Measurements from ENCODE around the gene CASK. TPM values are rescaled to one million over a fixed set of nuclear protein-coding genes. Genes with fewer than 3 reads are reported as not detected.

The CASK gene
- total RNA-seq, 4 donors from 2014 or later, result 46.9 to 123 (median 78.8) TPM

- TF ChIP-seq POLR2A (IDR thresholded peaks at IDR 0.05) (no peak), CTCF (IDR thresholded peaks at IDR 0.05) (no peak)
- no peaks in the 10 kb centered on the region for H3K9me3 ChIP-seq
- H3K4me1 ChIP-seq, result peaks cover 0 to 10% (median 0%) of the 10 kb centered on the region in 4 donors
- H3K27me3 ChIP-seq, result no peaks in the 10 kb centered on the region
- H3K36me3 ChIP-seq, result no peaks in the 10 kb centered on the region
- H3K27ac ChIP-seq, result no peak overlapping the region
- H3K4me3 ChIP-seq, result no peak overlapping the region
- DNase-seq, result no peak
These were observed 48.2 kb downstream of the CASK start for GRCh38 chrX:41875142-41875541.

GRCh38 chrX:41870719-41871151 is 52.6 kb downstream of the CASK start:
- peak in 2 of 3 donors; percentile 49 to 67 for DNase-seq
- Histone ChIP-seq H3K9me3 (no peaks in the 10 kb centered on the region), H3K4me1 (peaks cover 0 to 10% (median 0%) of the 10 kb centered on the region in 4 donors), H3K4me3 (no peak overlapping the region), H3K27ac (no peak overlapping the region), H3K36me3 (no peaks in the 10 kb centered on the region), H3K27me3 (no peaks in the 10 kb centered on the region)
- TF ChIP-seq CTCF (IDR thresholded peaks at IDR 0.05), result no peak
- no peak for TF ChIP-seq POLR2A (IDR thresholded peaks at IDR 0.05)

GRCh38 chrX:41868392-41868977 is 54.9 kb downstream of the CASK start:
- no peak for DNase-seq
- Histone ChIP-seq H3K36me3 (no peaks in the 10 kb centered on the region), H3K4me3 (no peak overlapping the region), H3K27ac (peak overlapping the region in 1 of 4 donors; percentile 35), H3K27me3 (no peaks in the 10 kb centered on the region), H3K4me1 (peaks cover 0 to 10% (median 0%) of the 10 kb centered on the region in 4 donors), H3K9me3 (no peaks in the 10 kb centered on the region)
- TF ChIP-seq POLR2A (IDR thresholded peaks at IDR 0.05) (no peak), CTCF (IDR thresholded peaks at IDR 0.05) (no peak)

GRCh38 chrX:41863343-41864203 is 59.8 kb downstream of the CASK start:
- Histone ChIP-seq H3K9me3 (no peaks in the 10 kb centered on the region), H3K4me3 (no peak overlapping the region), H3K36me3 (no peaks in the 10 kb centered on the region), H3K27ac (no peak overlapping the region), H3K27me3 (no peaks in the 10 kb centered on the region), H3K4me1 (no peaks in the 10 kb centered on the region)
- DNase-seq, result no peak
- TF ChIP-seq POLR2A (IDR thresholded peaks at IDR 0.05) (no peak), CTCF (IDR thresholded peaks at IDR 0.05) (peak in 2 of 6 experiments; percentile 4 to 23)

- Histone ChIP-seq H3K4me1 (no peaks in the 10 kb centered on the region), H3K27ac (peak overlapping the region in 1 of 4 donors; percentile 35), H3K9me3 (no peaks in the 10 kb centered on the region), H3K27me3 (no peaks in the 10 kb centered on the region), H3K4me3 (no peak overlapping the region), H3K36me3 (no peaks in the 10 kb centered on the region)
- DNase-seq, result no peak
- TF ChIP-seq CTCF (IDR thresholded peaks at IDR 0.05) (no peak), POLR2A (IDR thresholded peaks at IDR 0.05) (no peak)
These were observed 60.7 kb downstream of the CASK start for GRCh38 chrX:41862562-41863184.

Data from Peyer's patch (tissue), 4 donors.